Testis (tissue), 3 donors: ENCODE data around the gene PTPRC. TPM values are rescaled to one million over a fixed set of nuclear protein-coding genes. Genes with fewer than 3 reads are reported as not detected.

Experiments
- DNase-seq: peaks from one replicate; pipeline ENCODE4 v3.0.0-alpha.2; 2019
- H3K27ac ChIP-seq, 2 donors: fragments of 200-600 bp; sonication (generic); one replicate each; pipeline ENCODE4 v1.5.1; 2019
- H3K27me3 ChIP-seq: fragments of 200-600 bp; sonication (generic); one replicate; pipeline ENCODE4 v1.5.1; 2019
- H3K36me3 ChIP-seq: fragments of 200-600 bp; sonication (generic); one replicate; pipeline ENCODE4 v1.5.1; 2017; ENCODE audit warnings: low read depth; ENCODE audit errors: missing control alignments
- H3K4me1 ChIP-seq: fragments of 200-600 bp; sonication (generic); one replicate; pipeline ENCODE4 v1.5.1; 2019
- H3K4me3 ChIP-seq, 2 donors: fragments of 200-600 bp; sonication (generic); one replicate each; pipeline ENCODE4 v1.5.1; 2017 to 2019
- H3K9me3 ChIP-seq: fragments of 200-600 bp; sonication (generic); one replicate; pipeline ENCODE4 v1.5.1; 2017
- POLR2A ChIP-seq: fragments of 450-650 bp; IDR thresholded peaks from one replicate; pipeline ENCODE4 v1.6.1; 2017; ENCODE audit warnings: antibody characterized with exemption, mild to moderate bottlenecking, moderate library complexity
- WGBS, 2 donors: methylation state at CpG; one replicate each; pipeline ENCODE4 v1.1.5; 2018; 5-methylcytosine and 5-hydroxymethylcytosine counted together
- intact Hi-C: fragments of 100-400 bp; cut with DNase I; formaldehyde crosslinking; loops from one replicate; pipeline ENCODE4 v1.15.1; 2023; ENCODE audit warnings: low total_unique reads
- polyA plus RNA-seq: library from polyadenylated mRNA; stranded (reverse); fragments of 350-450 nt; fragmentation: Illumina TruSeq; extraction: RNeasy Lipid Tissue Mini Kit (QIAGEN cat#74804); gene quantifications from one replicate; pipeline ENCODE4 v1.2.3, GENCODE V29; 2014; ENCODE audit warnings: low read depth, low replicate concordance; ENCODE audit not compliant: insufficient read depth
- total RNA-seq, 2 donors: library from RNA; depleted of rRNA; stranded (reverse); fragments of >200 nt; gene quantifications; one replicate each; pipeline ENCODE4 v1.2.3, GENCODE V29; 2016
- TF ChIP-seq, protein P1 (sequence below), 3 experiments: fragments of 450-650 bp in 2 of 3; fragments of 200-600 bp in 1 of 3; sonication (generic) in 1 of 3; IDR thresholded peaks; one replicate each; pipeline ENCODE4 v1.5.1; 2016 to 2019; ENCODE audit warnings: antibody characterized with exemption in 3 of 3, mild to moderate bottlenecking in 2 of 3, moderate library complexity in 1 of 3

PTPRC gene
- total and polyA plus RNA-seq, 3 donors from 2014 or later, result 5.1 to 10.8 (median 9.7) TPM

DNA sequence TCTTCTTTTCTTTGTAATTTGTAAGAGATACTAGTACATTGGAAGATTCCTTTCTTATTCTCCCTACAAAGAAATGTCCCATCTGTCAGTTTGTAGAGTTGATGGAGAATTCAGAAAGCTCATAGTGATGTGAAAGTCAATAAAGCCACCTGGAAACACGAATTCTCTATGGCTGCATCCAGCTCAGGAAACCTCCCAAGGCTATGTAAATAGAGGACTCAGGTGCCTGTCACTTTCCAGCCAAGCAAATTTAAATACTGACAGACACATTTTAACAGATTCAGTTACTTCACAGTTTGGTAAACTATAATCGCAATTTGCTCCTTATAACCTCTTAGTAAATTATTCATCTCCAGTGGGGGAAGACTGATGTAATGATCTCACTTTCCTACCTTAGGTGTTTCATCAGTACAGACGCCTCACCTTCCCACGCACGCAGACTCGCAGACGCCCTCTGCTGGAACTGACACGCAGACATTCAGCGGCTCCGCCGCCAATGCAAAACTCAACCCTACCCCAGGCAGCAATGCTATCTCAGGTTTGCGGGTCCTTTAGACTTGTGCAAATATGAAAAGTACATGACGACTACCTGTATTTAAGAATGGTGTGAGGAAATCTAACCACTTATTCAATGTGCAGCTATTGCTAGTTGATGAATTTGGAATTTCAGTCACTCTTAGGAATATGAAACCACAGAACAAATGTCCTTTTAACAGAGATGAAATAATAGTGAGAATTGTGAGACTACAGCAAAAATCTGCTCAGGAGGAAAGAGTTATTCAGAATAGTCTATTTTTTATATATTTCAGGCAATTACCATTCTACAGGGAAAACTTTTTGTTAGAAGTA lies 60.6 kb downstream of the PTPRC start:
- WGBS, 2 donors, result 3 to 9% methylated on average over 13 of the region's 13 CpGs
- H3K27ac ChIP-seq, result no peak overlapping the region
- no peaks in the 10 kb centered on the region for H3K36me3 ChIP-seq
- no peaks in the 10 kb centered on the region for H3K4me1 ChIP-seq
- no peak overlapping the region for H3K4me3 ChIP-seq
- TF ChIP-seq, protein P1, sequence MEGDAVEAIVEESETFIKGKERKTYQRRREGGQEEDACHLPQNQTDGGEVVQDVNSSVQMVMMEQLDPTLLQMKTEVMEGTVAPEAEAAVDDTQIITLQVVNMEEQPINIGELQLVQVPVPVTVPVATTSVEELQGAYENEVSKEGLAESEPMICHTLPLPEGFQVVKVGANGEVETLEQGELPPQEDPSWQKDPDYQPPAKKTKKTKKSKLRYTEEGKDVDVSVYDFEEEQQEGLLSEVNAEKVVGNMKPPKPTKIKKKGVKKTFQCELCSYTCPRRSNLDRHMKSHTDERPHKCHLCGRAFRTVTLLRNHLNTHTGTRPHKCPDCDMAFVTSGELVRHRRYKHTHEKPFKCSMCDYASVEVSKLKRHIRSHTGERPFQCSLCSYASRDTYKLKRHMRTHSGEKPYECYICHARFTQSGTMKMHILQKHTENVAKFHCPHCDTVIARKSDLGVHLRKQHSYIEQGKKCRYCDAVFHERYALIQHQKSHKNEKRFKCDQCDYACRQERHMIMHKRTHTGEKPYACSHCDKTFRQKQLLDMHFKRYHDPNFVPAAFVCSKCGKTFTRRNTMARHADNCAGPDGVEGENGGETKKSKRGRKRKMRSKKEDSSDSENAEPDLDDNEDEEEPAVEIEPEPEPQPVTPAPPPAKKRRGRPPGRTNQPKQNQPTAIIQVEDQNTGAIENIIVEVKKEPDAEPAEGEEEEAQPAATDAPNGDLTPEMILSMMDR (IDR thresholded peaks at IDR 0.05), result peak in 2 of 3 experiments; percentile 36 to 64
- TF ChIP-seq POLR2A, result no peak
- intact Hi-C loops, result no loop called here
- no peaks in the 10 kb centered on the region for H3K9me3 ChIP-seq
- DNase-seq, result peak; percentile 79
- H3K27me3 ChIP-seq, result no peaks in the 10 kb centered on the region

DNA sequence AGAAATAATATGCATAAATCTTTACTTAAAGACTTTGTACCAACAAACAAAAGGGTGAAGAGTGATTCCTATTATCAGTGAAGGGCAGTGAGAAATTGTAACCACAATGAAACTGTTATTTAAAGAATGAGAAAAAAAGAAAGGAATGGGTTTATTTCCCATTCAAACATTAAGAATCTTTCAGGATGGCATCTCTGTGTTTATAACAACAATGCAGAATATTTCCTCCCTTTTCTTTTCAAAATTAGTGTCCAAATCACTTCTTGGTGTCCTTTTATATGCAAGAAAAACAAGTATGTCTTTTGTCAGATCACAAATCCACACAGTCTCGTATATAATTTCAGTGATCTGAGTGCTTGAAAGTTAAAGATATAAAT lies 61.2 kb downstream of the PTPRC start:
- Histone ChIP-seq H3K4me3 (no peak overlapping the region), H3K36me3 (no peaks in the 10 kb centered on the region), H3K27ac (no peak overlapping the region), H3K4me1 (no peaks in the 10 kb centered on the region), H3K27me3 (no peaks in the 10 kb centered on the region), H3K9me3 (no peaks in the 10 kb centered on the region)
- WGBS, 2 donors, result 86 to 93% methylated on average over 1 of the region's 1 CpG
- TF ChIP-seq, protein P1 (IDR thresholded peaks at IDR 0.05), result no peak
- TF ChIP-seq POLR2A, result no peak
- intact Hi-C loops, result no loop called here
- no peak for DNase-seq

DNA sequence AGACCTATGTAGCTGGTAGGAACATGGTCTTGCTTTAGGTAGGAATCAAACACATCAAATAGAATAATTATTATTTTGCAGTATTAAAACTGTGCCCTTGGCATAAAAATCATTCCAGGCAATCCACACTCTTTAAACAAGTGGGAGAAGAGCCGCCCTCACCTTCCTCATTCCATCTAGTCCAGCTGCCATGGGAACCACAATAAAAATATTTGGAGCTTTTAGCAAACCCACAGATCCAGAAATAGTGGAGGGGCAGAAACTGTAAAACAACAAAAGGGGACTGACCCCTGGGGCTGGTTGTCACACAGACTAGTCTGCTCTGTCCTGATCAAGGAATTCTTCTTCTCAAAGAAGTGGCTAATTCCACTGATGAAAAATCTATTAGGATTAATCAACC lies 61.6 kb downstream of the PTPRC start:
- intact Hi-C loops, result no loop called here
- no peak overlapping the region for H3K27ac ChIP-seq
- no peak overlapping the region for H3K4me3 ChIP-seq
- no peaks in the 10 kb centered on the region for H3K4me1 ChIP-seq
- no peaks in the 10 kb centered on the region for H3K27me3 ChIP-seq
- 83 to 100% methylated on average over 1 of the region's 1 CpG for WGBS, 2 donors
- no peaks in the 10 kb centered on the region for H3K36me3 ChIP-seq
- DNase-seq, result no peak
- TF ChIP-seq, protein P1 (IDR thresholded peaks at IDR 0.05), result no peak
- no peak for TF ChIP-seq POLR2A
- H3K9me3 ChIP-seq, result no peaks in the 10 kb centered on the region

DNA sequence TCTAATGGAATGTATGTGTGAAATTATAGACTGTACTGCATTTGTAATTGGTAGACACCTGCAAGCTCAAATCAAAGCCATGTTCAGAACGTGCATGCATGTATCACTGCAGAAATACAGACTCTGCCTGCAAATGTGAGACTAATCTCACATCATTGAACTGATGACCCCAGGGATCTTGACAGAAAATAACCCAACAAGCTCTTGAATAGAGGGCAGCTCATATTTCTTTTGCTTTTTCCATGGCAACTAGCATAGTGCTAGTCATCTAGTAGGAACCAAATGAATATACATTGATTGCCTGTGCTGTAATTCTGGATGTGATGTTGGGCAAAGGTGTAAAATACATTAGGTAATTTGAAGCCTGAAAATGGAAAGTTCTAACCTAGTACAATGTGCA lies 62.4 kb downstream of the PTPRC start:
- no peak for DNase-seq

More for the DNA sequence above, 62.4 kb downstream of the PTPRC start:
- no peaks in the 10 kb centered on the region for H3K36me3 ChIP-seq
- WGBS, 2 donors, result 74 to 77% methylated on average over 1 of the region's 1 CpG
- intact Hi-C loops, result no loop called here
- no peaks in the 10 kb centered on the region for H3K4me1 ChIP-seq
- no peaks in the 10 kb centered on the region for H3K27me3 ChIP-seq
- H3K27ac ChIP-seq, result no peak overlapping the region
- no peak for TF ChIP-seq POLR2A
- TF ChIP-seq, protein P1 (IDR thresholded peaks at IDR 0.05), result no peak
- H3K9me3 ChIP-seq, result no peaks in the 10 kb centered on the region
- H3K4me3 ChIP-seq, result no peak overlapping the region
